HL-60 (cell line): ENCODE results near the gene FAHD1.

Source experiments
- CTCF ChIP-seq: IDR thresholded peaks from one replicate; pipeline ENCODE4 v1.5.1; 2011; ENCODE audit warnings: low read length, control low read depth, inconsistent platforms; ENCODE audit not compliant: insufficient read depth
- SPI1 ChIP-seq: IDR thresholded peaks from 2 replicates; pipeline ENCODE4 v1.6.1; 2012; ENCODE audit warnings: low read depth, mild to moderate bottlenecking, borderline replicate concordance

GRCh38 chr16:1812732-1813163, 14.3 kb upstream of the FAHD1 start:
- TF ChIP-seq SPI1 = no peak
- TF ChIP-seq CTCF = peak; percentile 64
